Measurements from ENCODE around the gene AIG1. TPM values are rescaled to one million over a fixed set of nuclear protein-coding genes. Genes with fewer than 3 reads are reported as not detected.

AIG1 gene
- total RNA-seq, 4 donors from 2014 or later = 18.1 to 47.3 (median 22.9) TPM

GRCh38 chr6:143107440-143107839, 46.8 kb downstream of the AIG1 start:
- no peak for TF ChIP-seq CTCF (IDR thresholded peaks at IDR 0.05)
- ATAC-seq (ENCODE audit: low FRiP score) = no peak

GRCh38 chr6:143107911-143108761, 47.4 kb downstream of the AIG1 start:
- ATAC-seq (ENCODE audit: low FRiP score) (no peak), DNase-seq (ENCODE audit: low spot score) (no peak)
- TF ChIP-seq CTCF (IDR thresholded peaks at IDR 0.05) = no peak

More at GRCh38 chr6:143107440-143107839, 46.8 kb downstream of the AIG1 start:
- DNase-seq (ENCODE audit: low spot score) = no peak

GRCh38 chr6:143109196-143109595, 48.5 kb downstream of the AIG1 start:
- ATAC-seq (ENCODE audit: low FRiP score) = no peak
- DNase-seq (ENCODE audit: low spot score) = no peak
- TF ChIP-seq CTCF (IDR thresholded peaks at IDR 0.05) = no peak

GRCh38 chr6:143110572-143110971, 49.9 kb downstream of the AIG1 start:
- ATAC-seq (ENCODE audit: low FRiP score) = no peak
- no peak for DNase-seq (ENCODE audit: low spot score)
- TF ChIP-seq CTCF (IDR thresholded peaks at IDR 0.05) = no peak

- no peak for TF ChIP-seq CTCF (IDR thresholded peaks at IDR 0.05)
- ATAC-seq (ENCODE audit: low FRiP score) (no peak), DNase-seq (ENCODE audit: low spot score) (no peak)
Measured at GRCh38 chr6:143110996-143111395, 50.3 kb downstream of the AIG1 start.

- ATAC-seq (ENCODE audit: low FRiP score) = no peak
- no peak for TF ChIP-seq CTCF (IDR thresholded peaks at IDR 0.05)
- DNase-seq (ENCODE audit: low spot score) = no peak
Measured at GRCh38 chr6:143111443-143111842, 50.8 kb downstream of the AIG1 start.

Data from omental fat pad (tissue), 4 donors.